T-helper 2 cell treated with Interferon-gamma antibody and Interleukin-4, amounts not matched to agents 5 μg/mL and 100 μg/mL, for 36 hours (primary cell): ENCODE data around the gene CCND1.
A peak's percentile ranks its signal among the peaks of the same experiment; 100 is the strongest.

Experiments
- DNase-seq: peaks from one replicate; pipeline ENCODE4 v3.0.0; 2021; ENCODE audit warnings: low spot score
- H3K27ac Mint-ChIP-seq: one replicate; pipeline ENCODE4 v1.8.0; 2021; ENCODE audit warnings: mild to moderate bottlenecking, mixed read lengths
- H3K27me3 Mint-ChIP-seq: one replicate; pipeline ENCODE4 v1.8.0; 2021; ENCODE audit warnings: low read depth, mixed read lengths
- H3K36me3 Mint-ChIP-seq: one replicate; pipeline ENCODE4 v1.8.0; 2021; ENCODE audit warnings: low read depth, mixed read lengths
- H3K4me1 Mint-ChIP-seq: one replicate; pipeline ENCODE4 v1.8.0; 2021; ENCODE audit warnings: low read depth, mixed read lengths
- H3K4me3 Mint-ChIP-seq: one replicate; pipeline ENCODE4 v1.8.0; 2022; ENCODE audit warnings: mild to moderate bottlenecking, moderate library complexity, mixed read lengths
- H3K9me3 Mint-ChIP-seq: one replicate; pipeline ENCODE4 v1.8.0; 2021; ENCODE audit warnings: mixed read lengths

CCND1 gene

GRCh38 chr11:69666752-69667536, 26.0 kb downstream of the CCND1 start:
- H3K27me3 Mint-ChIP-seq, result no peaks in the 10 kb centered on the region
- H3K4me1 Mint-ChIP-seq, result peaks cover 6% of the 10 kb centered on the region
- no peak overlapping the region for H3K27ac Mint-ChIP-seq
- H3K4me3 Mint-ChIP-seq, result no peak overlapping the region
- peaks cover 20% of the 10 kb centered on the region for H3K36me3 Mint-ChIP-seq
- no peak for DNase-seq
- H3K9me3 Mint-ChIP-seq, result no peaks in the 10 kb centered on the region

GRCh38 chr11:69667619-69668604, 27.0 kb downstream of the CCND1 start:
- no peak for DNase-seq
- H3K27me3 Mint-ChIP-seq, result no peaks in the 10 kb centered on the region
- no peak overlapping the region for H3K27ac Mint-ChIP-seq
- no peak overlapping the region for H3K4me3 Mint-ChIP-seq
- H3K36me3 Mint-ChIP-seq, result peaks cover 23% of the 10 kb centered on the region
- H3K4me1 Mint-ChIP-seq, result peaks cover 6% of the 10 kb centered on the region
- no peaks in the 10 kb centered on the region for H3K9me3 Mint-ChIP-seq

- H3K36me3 Mint-ChIP-seq, result peaks cover 24% of the 10 kb centered on the region
- no peak overlapping the region for H3K4me3 Mint-ChIP-seq
These were observed 28.5 kb downstream of the CCND1 start for GRCh38 chr11:69669486-69669885.

GRCh38 chr11:69670158-69670845, 29.3 kb downstream of the CCND1 start:
- peaks cover 24% of the 10 kb centered on the region for H3K36me3 Mint-ChIP-seq
- H3K4me3 Mint-ChIP-seq, result no peak overlapping the region

More at GRCh38 chr11:69669486-69669885, 28.5 kb downstream of the CCND1 start:
- Mint-ChIP-seq H3K4me1 (peaks cover 15% of the 10 kb centered on the region), H3K27me3 (no peaks in the 10 kb centered on the region), H3K27ac (no peak overlapping the region), H3K9me3 (no peaks in the 10 kb centered on the region)
- DNase-seq, result no peak

GRCh38 chr11:69671734-69672465, 30.9 kb downstream of the CCND1 start:
- Mint-ChIP-seq H3K4me1 (peaks cover 17% of the 10 kb centered on the region), H3K9me3 (no peaks in the 10 kb centered on the region), H3K27me3 (no peaks in the 10 kb centered on the region), H3K27ac (no peak overlapping the region), H3K36me3 (peaks cover 24% of the 10 kb centered on the region), H3K4me3 (no peak overlapping the region)
- DNase-seq, result no peak

More at GRCh38 chr11:69670158-69670845, 29.3 kb downstream of the CCND1 start:
- Mint-ChIP-seq H3K27me3 (no peaks in the 10 kb centered on the region), H3K27ac (no peak overlapping the region), H3K4me1 (peaks cover 15% of the 10 kb centered on the region), H3K9me3 (no peaks in the 10 kb centered on the region)
- DNase-seq, result peak; percentile 34

- peak overlapping the region; percentile 70 for H3K27ac Mint-ChIP-seq
- peaks cover 17% of the 10 kb centered on the region for H3K36me3 Mint-ChIP-seq
- H3K4me1 Mint-ChIP-seq, result peaks cover 17% of the 10 kb centered on the region
- H3K4me3 Mint-ChIP-seq, result peak overlapping the region; percentile 94
- peaks cover 3% of the 10 kb centered on the region for H3K27me3 Mint-ChIP-seq
- DNase-seq, result peak; percentile 9
- no peaks in the 10 kb centered on the region for H3K9me3 Mint-ChIP-seq
These were observed 33.4 kb downstream of the CCND1 start for GRCh38 chr11:69674267-69674885.

- Mint-ChIP-seq H3K4me1 (peaks cover 14% of the 10 kb centered on the region), H3K27me3 (peaks cover 3% of the 10 kb centered on the region), H3K27ac (peak within 1 kb of the TSS; percentile 88), H3K9me3 (no peaks in the 10 kb centered on the region), H3K4me3 (peak within 1 kb of the TSS; percentile 94), H3K36me3 (peaks cover 15% of the 10 kb centered on the region)
- DNase-seq, result peak; percentile 93
These were observed 34.1 kb downstream of the CCND1 start, which contains the start of gene LTO1 for GRCh38 chr11:69674886-69675714. LTO1 (minus strand) TSS chr11:69675353; CDS start chr11:69675239, 114 bp downstream.

- H3K9me3 Mint-ChIP-seq, result no peaks in the 10 kb centered on the region
- no peak overlapping the region for H3K27ac Mint-ChIP-seq
- H3K4me3 Mint-ChIP-seq, result no peak overlapping the region
- peaks cover 4% of the 10 kb centered on the region for H3K36me3 Mint-ChIP-seq
- peaks cover 11% of the 10 kb centered on the region for H3K4me1 Mint-ChIP-seq
- DNase-seq, result no peak
- H3K27me3 Mint-ChIP-seq, result peaks cover 6% of the 10 kb centered on the region
These were observed 36.8 kb downstream of the CCND1 start for GRCh38 chr11:69677749-69678148.

GRCh38 chr11:69680688-69681087, 39.7 kb downstream of the CCND1 start:
- peaks cover 6% of the 10 kb centered on the region for H3K27me3 Mint-ChIP-seq
- no peak overlapping the region for H3K27ac Mint-ChIP-seq

GRCh38 chr11:69682221-69682620, 41.3 kb downstream of the CCND1 start:
- H3K27me3 Mint-ChIP-seq, result peaks cover 6% of the 10 kb centered on the region
- H3K9me3 Mint-ChIP-seq, result no peaks in the 10 kb centered on the region
- H3K27ac Mint-ChIP-seq, result no peak overlapping the region
- peaks cover 4% of the 10 kb centered on the region for H3K4me1 Mint-ChIP-seq
- no peak overlapping the region for H3K4me3 Mint-ChIP-seq
- no peak for DNase-seq
- H3K36me3 Mint-ChIP-seq, result no peaks in the 10 kb centered on the region

More at GRCh38 chr11:69680688-69681087, 39.7 kb downstream of the CCND1 start:
- no peaks in the 10 kb centered on the region for H3K36me3 Mint-ChIP-seq
- H3K4me3 Mint-ChIP-seq, result no peak overlapping the region
- H3K9me3 Mint-ChIP-seq, result no peaks in the 10 kb centered on the region
- DNase-seq, result no peak
- H3K4me1 Mint-ChIP-seq, result peaks cover 2% of the 10 kb centered on the region

- H3K4me3 Mint-ChIP-seq, result no peak overlapping the region
- H3K36me3 Mint-ChIP-seq, result no peaks in the 10 kb centered on the region
- H3K27ac Mint-ChIP-seq, result no peak overlapping the region
- peaks cover 6% of the 10 kb centered on the region for H3K27me3 Mint-ChIP-seq
- peaks cover 4% of the 10 kb centered on the region for H3K4me1 Mint-ChIP-seq
- no peak for DNase-seq
- no peaks in the 10 kb centered on the region for H3K9me3 Mint-ChIP-seq
These were observed 41.8 kb downstream of the CCND1 start for GRCh38 chr11:69682681-69683326.
